GM21367 (cell line): ENCODE results near the gene CTPS2.
"Not testable (repeated sequence)": the region's sequence is repeated elsewhere in the genome, so short reads cannot be mapped to it uniquely, and the experiment has no call there.

Experiments
- ATAC-seq: cut with Tn5 transposase; IDR thresholded peaks from one replicate; pipeline ENCODE4 v1.9.1; 2021; ENCODE audit not compliant: unreplicated experiment

Gene CTPS2

GRCh38 chrX:16658284-16658683, 54.2 kb downstream of the CTPS2 start:
- no peak for ATAC-seq

DNA sequence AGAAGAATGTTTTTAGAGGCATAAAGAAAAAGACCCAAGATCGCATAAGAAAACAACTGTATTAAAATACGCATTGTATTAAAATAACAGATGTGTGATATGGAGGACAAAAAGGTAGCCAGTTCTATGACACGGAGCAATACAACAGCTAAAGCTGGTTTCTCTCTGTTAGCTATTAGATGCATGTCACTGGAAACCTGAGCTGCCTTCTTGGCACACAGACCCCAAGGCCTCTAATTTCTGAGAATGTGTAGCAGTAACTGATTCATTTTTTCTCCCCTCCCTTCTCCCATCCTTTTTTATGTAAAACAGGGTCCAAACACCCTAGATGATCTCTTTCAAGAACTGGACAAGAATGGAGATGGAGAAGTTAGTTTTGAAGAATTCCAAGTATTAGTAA, 58.4 kb downstream of the CTPS2 start:
- ATAC-seq: no peak

- no peak for ATAC-seq
These were observed 59.0 kb downstream of the CTPS2 start for GRCh38 chrX:16653424-16653823.

- ATAC-seq: no peak
These were observed 61.0 kb downstream of the CTPS2 start for GRCh38 chrX:16651391-16652024.

- ATAC-seq: no peak
These were observed 62.6 kb downstream of the CTPS2 start, which contains the start of gene S100G for GRCh38 chrX:16649858-16650257. Gene S100G (plus strand): TSS chrX:16650158. CDS start chrX:16651007, 849 bp downstream.

DNA sequence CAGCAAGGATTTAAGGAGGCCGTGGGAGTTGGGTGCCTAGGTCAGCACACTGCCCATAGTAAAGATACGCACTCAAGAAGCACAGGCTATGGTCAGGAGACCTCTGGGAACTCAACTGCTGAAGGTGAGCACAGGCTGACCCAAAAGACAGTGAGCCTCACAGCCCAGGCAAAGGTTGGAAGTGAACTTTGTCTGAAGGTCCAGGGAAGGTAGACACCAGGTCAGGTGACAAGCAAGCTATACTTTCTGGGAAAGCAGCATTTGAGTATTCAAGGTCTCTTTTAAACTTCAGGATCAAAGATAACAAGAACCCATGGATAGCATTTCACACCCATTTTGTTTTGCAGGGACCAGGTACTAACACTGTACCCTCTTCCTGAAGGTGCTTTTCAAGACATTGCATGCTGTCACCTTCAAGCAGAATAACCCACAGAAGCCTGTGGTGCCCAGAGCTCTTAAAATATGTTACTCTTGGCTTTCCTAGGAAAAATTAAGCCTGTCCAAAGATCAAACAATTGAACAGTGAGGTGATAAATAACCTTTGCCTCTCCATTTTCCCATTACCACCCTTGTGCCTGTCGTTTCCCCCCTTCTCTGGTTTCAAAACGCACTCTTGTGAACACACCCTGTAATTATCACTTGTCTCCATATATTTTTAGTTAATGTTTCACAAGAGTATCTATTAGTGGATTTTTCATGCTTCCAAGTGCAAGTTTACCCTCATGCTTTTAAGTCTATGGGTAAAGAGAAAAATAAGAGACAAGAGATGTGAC, 65.9 kb downstream of the CTPS2 start:
- ATAC-seq: no peak

- ATAC-seq: no peak
These were observed 69.3 kb downstream of the CTPS2 start for GRCh38 chrX:16643176-16643575.

DNA sequence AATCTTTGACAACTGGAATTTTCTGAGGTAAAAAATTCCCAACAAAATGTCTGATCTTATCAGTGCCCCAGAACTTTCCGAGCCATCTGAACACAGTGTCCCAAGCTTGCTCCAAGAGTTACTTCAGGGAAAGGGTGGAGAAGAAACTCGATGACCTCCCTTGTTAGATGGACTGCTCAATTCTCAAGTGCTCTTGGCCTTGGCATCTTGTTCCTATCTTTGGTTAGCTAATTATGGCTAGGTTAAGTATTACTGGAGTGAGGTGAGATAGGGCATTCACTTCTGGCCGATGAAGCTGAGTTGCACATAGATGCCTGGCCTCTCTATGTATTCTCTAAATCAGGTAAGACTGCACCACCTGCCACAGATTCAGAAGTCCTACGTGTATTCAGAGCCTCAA, 71.6 kb downstream of the CTPS2 start:
- no peak for ATAC-seq

- ATAC-seq: no peak
These were observed 72.5 kb downstream of the CTPS2 start for GRCh38 chrX:16639966-16640365.

DNA sequence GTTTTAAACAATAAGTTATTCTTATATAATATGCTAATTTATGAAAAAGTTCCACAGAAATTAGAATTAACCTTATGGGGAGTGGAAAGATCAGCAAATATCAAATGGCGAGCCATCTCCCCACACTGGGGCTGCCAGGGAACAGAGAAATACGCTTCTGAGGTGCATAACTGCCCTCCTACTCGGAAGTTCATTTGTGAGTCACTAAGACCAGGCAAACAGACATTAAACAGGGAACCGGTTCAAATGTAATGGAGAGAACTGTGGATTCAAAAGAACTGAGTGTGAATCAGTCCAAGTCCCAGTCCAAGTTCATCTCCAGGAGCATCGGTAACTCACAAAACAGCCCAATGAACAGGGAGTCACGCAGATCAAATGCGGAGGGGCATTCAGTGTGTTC, 73.9 kb downstream of the CTPS2 start:
- no peak for ATAC-seq

- no peak for ATAC-seq
These were observed 76.9 kb downstream of the CTPS2 start for GRCh38 chrX:16635596-16635995.

- ATAC-seq: no peak
These were observed 77.4 kb downstream of the CTPS2 start for GRCh38 chrX:16635040-16635439.

DNA sequence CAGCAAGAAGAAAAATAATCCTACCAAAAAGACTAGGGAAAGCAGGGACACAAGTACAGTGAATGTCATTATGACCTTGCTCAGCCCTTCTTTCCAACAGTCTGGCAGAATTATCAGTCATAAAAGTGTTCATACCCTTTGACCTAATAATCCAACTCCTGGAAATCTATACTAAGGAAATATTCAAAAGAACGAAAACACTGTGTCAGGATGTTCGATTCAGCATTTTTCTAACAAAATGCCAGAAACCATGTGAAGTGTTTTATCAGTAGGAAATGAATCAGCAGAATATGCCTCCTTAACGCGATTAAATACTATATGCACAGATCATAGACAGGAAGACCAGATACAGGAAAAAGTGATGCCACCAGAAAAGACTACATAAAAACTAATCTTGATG, 78.7 kb downstream of the CTPS2 start:
- no peak for ATAC-seq

DNA sequence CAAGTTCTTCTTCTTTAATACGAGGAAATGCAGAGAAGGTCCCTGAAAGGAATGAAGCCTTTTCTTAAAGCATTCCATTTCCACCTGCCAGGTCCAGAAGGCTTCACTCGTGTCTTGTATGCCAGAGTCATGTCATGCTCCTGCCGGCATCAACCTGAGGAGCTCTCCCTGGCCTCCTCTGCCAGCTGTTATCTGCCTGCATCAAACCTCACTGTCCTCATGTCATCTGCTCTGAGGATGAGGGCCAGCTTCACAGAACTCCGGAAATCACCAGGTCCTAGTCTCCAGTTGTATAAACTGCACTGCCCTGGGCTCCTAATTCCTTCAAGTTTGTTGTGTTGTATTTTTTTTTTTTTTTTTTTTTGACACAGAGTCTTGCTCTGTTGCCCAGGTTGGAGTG, 82.6 kb downstream of the CTPS2 start:
- no peak for ATAC-seq

- no peak for ATAC-seq
These were observed 83.4 kb downstream of the CTPS2 start for GRCh38 chrX:16628946-16629595.

- not testable (repeated sequence) for ATAC-seq
These were observed 84.0 kb downstream of the CTPS2 start for GRCh38 chrX:16628511-16628910.

GRCh38 chrX:16619024-16619423, 93.4 kb downstream of the CTPS2 start:
- ATAC-seq: no peak

DNA sequence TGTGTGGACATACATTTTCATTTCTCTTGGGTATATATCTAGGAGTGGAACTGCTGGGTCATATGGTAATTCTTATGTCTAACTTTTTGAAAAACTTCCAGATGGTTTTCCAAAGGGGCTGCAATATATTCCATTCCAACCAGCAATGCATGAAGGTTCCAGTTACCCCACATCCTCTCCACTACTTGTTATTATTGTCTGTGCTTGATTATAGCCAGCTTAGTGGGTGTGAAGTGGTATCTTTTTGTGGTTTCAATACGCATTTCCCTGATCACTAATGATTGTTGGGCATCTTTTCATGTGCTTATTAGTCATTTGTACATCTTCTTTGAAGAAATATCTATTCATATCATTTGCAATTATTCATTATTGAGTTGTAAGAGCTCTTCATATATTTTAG, 94.0 kb downstream of the CTPS2 start:
- ATAC-seq: no peak

DNA sequence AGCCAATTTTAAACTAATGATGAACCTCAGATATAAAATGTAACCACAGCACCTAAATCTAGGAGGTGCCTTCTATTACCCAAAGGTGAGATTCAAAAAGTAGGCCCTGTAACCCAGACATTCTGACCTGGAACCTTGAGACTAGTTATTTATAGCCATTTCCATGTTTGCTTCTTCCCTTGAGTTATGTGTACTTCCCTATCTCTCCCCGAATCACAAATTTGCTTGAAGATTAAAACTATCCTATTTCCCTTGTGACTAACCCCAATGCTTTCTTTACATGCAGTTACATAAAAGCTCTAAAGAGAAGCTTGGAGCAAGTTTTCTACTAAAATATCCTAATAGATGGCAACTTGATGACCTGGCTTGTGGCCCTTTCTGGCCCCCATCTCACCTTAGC, 95.1 kb downstream of the CTPS2 start:
- ATAC-seq: no peak

GRCh38 chrX:16612257-16612897, 100.1 kb downstream of the CTPS2 start:
- ATAC-seq: no peak

GRCh38 chrX:16610654-16611053, 101.8 kb downstream of the CTPS2 start:
- ATAC-seq: not testable (repeated sequence)
